GM18517 (cell line): ENCODE data around the gene HDGFL3.
"Not testable (repeated sequence)": the region's sequence is repeated elsewhere in the genome, so short reads cannot be mapped to it uniquely, and the experiment has no call there.

Experiments
- ATAC-seq: cut with Tn5 transposase; IDR thresholded peaks from one replicate; pipeline ENCODE4 v1.9.1; 2021; ENCODE audit warnings: mild to moderate bottlenecking, moderate library complexity; ENCODE audit not compliant: unreplicated experiment

The HDGFL3 gene

DNA sequence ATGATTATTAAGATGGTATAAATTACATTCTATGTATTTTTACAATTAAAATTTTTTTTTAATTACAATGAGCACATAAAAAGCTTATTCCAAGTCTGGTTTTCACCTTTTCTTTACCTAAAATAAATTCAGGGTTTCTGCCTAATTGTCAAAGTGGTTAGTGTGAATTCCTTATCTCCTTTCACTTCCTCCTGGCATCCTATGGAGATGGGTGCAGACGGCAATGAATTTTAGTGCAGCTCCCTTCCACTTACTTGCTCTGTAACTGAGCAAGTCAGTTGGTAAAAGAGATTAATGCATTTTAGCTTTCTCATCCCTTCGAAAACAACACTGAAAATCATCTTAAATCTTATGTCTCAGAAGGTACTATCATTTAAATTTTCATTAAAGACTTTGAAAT lies 13.1 kb downstream of the HDGFL3 start:
- no peak for ATAC-seq

GRCh38 chr15:83193721-83194120 lies 13.9 kb downstream of the HDGFL3 start:
- no peak for ATAC-seq

DNA sequence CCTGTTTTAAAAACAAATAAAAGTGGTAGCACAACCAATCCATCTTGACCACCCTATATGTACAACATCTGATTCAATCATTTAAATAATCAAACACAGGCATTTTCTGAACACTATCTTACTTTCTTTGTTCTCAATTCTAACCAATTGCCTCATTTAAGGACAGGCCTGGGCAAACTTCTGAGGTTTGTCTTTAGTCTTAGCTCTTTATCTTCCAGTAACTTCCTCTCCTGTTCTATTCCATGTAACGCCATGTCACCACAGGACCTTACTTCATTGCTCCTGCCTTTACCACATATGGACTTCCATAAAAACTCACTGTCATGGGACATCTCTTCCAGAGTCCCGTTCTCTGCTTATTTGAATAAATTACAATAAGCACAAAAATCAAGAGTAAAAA lies 14.9 kb downstream of the HDGFL3 start:
- ATAC-seq: no peak

- no peak for ATAC-seq
These were observed 17.2 kb downstream of the HDGFL3 start for GRCh38 chr15:83190450-83190849.

DNA sequence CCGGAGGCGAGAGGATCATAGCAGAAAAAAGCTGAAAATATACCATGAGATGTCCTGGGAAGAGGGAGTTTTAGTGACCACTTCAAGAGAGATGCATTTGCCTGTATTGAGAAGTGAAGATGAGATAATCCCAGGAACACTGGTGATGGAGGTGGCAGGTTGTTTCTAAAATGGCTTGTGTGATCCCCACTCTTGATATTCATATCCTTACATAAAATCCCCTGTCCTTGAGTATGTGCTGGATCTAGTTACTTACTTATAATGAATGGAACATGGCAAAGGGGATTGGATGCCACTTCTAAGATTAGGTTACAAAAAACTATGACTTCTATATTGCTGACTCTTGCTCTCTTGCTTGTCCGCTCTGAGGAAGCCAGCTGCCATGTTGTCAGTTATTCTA lies 22.1 kb downstream of the HDGFL3 start:
- no peak for ATAC-seq

DNA sequence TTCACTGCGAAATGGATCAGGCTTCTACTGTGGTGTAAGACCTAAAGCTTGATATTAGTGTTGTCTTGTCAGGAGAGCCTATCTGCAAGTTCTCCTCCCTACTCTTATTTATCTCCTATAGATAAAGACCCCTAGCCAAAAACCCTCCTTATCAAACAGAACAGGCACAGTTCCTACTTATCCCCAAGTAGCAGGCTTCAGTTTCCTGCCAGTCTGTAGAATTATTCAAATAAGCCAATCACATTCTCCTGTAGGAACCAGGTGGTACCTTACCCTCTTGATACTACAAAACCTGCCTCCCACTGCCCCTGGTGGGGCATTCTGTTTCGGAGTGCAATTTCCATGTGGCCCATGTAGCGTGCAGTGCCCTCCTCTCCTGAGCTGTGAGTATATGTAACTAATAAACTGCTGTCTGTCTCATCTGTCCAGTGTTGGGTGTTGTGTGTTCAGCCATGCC lies 28.7 kb downstream of the HDGFL3 start:
- no peak for ATAC-seq

- ATAC-seq: no peak
These were observed 29.2 kb downstream of the HDGFL3 start for GRCh38 chr15:83178390-83178789.

GRCh38 chr15:83174891-83175290 lies 32.7 kb downstream of the HDGFL3 start:
- no peak for ATAC-seq

DNA sequence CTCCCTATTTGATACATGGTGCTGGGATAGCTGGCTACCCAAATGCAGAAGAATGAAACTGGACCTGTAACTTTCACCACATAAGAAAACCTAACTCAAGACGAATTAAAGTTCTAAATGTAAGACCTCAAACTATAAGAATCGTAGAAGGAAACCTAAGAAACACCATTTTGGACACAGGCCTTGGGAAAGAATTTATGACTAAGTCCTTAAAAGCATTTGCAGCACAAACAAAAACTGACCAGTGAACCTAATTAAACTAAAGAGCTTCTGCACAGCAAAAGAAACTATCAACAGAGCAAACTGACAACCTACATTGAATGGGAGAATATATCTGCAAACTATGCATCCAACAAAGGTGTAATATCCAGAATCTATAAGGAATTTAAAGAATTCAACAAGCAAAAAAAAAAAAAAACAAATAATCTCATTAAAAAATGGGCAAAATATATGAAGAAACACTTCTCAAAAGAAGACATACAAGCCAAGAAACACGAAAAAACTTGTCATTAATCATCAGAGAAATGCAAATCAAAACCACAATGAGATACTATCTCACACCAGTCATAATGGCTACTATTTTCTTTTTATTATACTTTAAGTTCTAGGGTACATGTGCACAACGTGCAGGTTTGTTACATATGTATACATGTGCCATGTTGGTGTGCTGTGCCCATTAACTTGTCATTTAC lies 37.0 kb downstream of the HDGFL3 start:
- ATAC-seq: no peak

GRCh38 chr15:83169576-83169975 lies 38.0 kb downstream of the HDGFL3 start:
- ATAC-seq: not testable (repeated sequence)

DNA sequence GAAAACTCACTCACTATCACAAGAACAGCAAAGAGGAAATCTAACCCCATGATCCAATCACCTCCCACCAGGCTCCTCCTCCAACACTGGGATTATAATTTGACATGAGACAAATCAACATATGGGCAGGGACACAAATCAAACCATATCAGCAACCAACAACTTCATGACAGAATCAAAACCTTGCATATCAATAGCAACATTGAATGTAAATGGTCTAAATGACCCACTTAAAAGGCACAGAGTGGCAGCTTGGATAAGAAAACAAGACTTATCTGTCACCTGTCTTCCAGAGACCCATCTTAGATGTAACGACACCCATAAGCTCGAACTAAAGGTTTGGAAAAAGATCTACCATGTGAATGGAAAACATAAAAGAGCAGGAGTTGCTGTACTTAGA lies 40.8 kb downstream of the HDGFL3 start:
- no peak for ATAC-seq

DNA sequence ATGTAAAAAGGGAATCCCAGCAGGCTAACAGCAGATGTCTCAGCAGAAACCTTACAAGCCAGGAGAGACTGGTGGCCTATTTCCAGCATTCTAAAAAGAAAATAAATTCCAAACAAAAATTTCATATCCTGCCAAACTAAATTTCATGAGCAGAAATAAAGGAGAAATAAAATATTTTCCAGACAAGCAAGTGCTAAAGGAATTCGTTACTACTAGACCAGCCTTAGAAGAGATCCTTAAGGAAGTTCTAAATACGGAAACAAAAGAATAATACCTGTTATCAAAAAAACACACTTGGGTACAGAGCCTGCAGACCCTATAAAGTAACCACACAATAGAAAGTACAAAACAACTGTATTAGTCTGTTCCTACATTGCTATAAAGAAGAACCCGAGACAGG lies 41.4 kb downstream of the HDGFL3 start:
- no peak for ATAC-seq

DNA sequence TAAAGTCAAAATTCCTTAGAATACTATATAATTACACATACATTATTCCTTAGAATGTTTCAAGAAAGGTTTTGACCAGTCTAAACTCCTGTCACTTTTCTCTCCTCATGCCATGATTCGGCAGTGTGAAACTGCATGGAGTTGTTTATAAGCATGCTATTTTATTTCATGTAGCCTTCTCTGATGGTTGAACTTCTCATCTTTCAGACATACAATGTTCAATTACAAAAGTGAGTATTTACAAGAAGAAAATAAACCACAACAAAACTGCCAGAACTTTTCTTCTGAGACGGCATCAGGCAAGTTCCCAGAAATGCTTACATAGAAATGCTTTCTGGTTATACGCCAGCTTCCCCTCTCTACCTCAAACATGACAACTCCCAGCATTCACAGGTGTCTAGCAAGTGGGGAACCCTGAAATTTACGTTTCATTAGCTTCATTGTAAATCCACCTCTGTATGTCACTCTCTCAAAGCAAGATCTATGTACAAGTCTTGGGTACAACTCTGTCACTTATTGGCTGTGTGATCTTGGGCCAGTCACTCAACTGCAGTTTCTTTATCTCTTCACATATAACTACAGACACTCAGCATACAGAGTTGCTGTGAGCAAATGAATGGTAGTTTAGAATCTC lies 42.7 kb downstream of the HDGFL3 start:
- ATAC-seq: no peak

GRCh38 chr15:83164111-83164770 lies 43.4 kb downstream of the HDGFL3 start:
- no peak for ATAC-seq

DNA sequence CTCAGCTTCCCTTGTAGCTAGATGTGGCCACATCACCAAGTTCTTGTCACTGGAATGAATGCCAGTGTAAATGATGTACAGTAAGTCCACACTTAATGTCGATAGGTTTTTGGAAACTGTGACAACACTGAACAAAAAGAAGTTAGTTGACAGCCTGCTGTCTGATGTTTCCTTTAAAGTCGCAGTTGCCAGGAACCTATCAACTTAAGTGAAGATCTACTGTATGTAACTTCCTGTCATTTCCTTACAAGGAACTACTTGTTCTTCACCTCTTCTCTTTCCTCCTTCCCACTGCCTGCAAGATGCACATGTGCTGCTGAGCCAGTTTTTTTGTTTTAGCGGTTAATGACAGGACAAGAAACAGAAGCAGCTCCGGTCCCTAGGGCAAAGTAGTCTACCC lies 44.6 kb downstream of the HDGFL3 start:
- no peak for ATAC-seq

DNA sequence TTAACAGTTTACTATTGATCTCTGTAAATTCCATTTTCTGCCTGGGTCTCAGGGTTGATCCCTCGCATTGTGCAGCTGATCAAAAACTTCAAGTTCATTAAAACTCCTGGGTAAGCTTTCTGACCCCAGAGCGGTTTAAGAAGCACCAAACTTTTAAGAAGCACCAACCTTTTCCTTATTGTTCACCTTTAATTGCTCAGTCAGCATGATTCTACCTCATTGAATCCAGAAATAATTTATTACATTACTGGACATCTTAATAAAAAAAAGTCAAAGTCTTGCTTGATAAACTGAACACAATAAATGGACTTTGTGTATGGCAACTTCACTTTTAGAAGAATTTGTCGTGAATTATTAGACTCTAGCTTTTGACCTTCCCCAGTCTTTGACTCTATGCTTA lies 46.9 kb downstream of the HDGFL3 start:
- no peak for ATAC-seq

DNA sequence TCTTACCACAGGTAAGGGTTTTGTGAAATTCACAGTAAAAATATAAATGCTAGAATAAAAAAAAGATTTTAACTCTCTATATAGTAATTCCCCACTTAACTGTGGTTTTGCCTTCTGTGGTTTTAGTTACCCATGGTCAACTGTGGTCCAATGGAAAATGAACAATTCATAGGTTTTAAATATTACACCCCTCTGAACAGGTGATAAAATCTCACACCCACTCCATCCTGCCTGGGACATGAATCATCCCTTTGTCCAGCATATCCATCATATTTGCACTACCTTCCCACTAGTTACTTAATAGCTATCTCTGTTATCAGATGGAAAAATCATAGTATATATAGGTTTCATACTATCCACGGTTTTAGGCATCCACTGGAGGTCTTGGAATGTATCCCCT lies 49.2 kb downstream of the HDGFL3 start:
- ATAC-seq: no peak

- ATAC-seq: no peak
These were observed 51.7 kb downstream of the HDGFL3 start for GRCh38 chr15:83155942-83156341.

DNA sequence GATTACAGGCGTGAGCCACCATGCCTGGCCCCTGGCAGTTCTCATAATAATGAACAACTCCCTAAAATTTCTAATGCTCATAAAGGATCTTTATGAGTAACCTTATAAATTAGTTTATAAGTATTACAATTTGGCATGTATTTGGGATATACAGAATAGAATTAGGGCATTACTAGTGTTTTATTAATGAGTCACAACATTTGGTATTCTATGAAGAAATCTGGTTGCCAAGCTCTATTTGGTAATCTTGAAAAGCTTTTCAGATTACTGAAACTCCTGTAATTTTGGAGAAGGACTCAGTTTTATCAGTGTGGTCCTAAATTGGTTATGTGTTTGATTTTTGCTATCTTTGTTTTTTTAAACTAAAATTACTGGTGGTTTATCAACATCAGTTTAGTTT lies 54.3 kb downstream of the HDGFL3 start:
- ATAC-seq: no peak

GRCh38 chr15:83144771-83145170 lies 62.9 kb downstream of the HDGFL3 start:
- ATAC-seq: no peak

GRCh38 chr15:83142151-83142550 lies 65.5 kb downstream of the HDGFL3 start:
- ATAC-seq: not testable (repeated sequence)

DNA sequence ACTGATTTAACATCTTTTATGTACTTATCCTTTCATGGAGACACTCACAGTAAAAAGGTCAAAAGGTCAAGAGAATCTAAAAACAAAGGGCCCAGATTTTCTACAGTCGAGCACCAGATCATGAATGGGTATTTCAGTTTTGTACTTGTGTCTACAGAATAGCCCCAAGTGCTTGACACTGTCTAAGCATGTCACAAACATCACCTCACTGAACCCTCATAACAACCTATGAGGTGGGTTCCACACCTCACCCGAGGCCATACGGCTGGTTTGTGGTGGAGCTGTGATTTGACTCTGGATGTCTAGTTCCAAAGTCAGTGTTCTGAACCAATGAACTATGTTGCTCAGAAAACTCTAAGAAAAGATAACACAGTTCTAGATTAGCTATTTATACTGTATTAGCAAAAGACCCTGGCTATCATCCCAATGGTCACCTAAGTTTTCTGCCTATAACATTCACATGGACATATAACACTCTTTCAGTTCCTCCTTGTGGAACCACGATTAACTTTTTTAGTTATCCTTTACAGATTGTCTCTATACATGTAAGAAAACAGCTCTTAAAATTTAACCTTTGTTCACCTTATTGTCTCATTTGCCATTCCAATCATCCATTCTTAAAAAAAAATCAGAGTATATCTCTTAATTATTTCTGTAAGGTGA lies 74.6 kb downstream of the HDGFL3 start:
- ATAC-seq: no peak
